Stimulated activated CD8-positive, alpha-beta memory T cell treated with anti-CD3 and anti-CD28 coated beads, Interleukin-12 subunit alpha, Interleukin-12 subunit beta, amount 100 ng/mL, for 24 hours (primary cell): ENCODE results near the gene KCNC1.

Experiments used
- DNase-seq: peaks from one replicate; pipeline ENCODE4 v3.0.0-alpha.2; 2020; ENCODE audit errors: extremely low read depth

KCNC1 gene

DNA sequence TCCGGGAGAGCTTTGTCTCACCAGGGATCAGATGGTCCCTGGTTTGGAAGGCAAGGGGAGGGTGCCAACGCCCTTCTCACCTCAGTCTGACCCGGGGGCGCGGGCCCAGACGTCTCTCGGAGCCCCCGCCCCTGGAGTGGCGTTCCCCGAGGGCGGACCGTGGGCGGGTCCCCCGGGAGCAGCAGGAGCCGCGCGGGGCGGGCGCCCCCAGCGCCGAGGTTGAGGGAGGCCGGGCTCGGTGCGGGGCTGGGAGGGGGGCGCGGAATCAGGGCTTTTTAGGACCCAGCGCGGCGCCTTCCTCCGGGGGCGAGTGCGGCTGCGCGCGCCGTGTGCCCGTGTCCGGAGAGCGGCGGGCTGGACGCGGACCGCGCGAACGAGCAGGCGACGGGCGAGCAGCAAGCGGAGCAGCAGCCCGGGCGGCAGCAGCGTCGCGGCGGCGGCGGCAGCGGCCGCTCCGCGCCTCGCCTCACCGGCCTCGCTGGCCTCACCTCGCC lies at the start of gene KCNC1:
KCNC1 (plus strand) TSS at position 364 of the 494 bp plus-strand sequence. CDS start 1,222 bp downstream, outside the sequence.
- no peak for DNase-seq

DNA sequence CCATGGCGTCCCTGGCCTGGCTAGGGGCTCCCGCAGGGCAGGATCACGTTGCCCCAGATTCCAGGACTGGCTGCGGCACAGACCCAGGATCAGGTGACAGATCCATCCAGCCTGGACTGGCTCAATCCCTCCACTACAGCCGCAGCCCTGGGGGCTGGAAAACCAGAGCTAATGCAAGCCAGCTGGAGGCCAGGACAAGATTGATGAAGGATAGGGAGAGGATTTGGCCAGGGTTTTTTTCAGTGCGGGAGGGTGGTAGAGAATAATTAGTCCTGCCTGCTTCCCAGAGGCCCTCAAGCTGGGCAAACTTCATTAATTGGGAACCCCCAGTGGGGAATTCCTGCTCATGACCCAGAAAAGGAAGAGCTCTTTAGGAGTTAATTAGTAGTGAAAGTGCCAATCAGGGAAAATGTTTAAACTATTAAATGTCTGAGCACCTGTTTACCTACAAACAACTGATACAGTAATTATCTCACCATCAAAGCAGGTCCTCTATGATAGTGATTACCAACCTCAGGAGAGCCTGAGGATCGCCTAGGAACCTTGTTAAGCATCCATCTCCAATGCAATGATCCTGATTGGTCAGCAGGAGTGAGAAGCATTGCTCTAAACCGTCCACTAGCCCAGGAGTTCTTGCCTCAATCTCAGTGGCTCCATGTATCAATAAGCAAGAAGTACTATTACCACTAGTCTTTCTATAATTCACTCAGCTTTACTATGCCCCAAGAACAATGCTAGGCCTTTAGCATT lies 48.2 kb upstream of the KCNC1 start:
- no peak for DNase-seq

DNA sequence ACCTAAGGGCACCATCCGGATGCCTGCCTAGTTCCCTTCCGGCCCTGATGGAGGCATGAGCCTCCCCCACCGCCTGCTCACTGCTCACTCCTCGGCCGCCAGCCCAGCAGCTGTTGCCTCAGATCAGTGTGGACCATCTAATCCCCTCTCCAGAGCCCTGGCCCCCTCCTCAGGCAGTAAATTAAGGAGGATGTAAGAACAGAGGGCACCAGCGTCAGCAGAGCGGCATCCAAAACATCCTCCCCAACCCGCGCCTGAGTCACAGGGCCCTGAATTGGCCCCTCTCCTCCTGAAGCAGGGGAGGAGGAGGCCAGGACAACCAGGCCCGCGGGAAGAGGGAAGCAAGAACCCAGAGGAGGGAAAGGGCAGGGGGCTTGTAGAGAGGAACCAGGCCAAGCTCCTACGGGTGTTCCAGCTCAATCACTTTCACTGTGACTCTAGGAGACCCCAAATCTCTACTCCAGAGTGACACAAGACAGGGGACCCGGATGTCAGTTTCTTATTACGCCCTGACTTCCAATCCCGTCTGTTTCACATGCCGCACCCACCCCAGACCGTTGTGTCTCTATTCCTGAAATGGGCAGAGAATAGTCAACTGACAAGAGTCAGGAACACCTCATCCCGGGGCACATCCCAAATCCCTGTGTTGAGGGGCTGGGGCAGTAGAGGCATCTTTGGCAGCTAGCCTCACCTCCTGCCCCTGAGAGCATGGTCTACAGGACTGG lies 46.5 kb upstream of the KCNC1 start:
- no peak for DNase-seq

DNA sequence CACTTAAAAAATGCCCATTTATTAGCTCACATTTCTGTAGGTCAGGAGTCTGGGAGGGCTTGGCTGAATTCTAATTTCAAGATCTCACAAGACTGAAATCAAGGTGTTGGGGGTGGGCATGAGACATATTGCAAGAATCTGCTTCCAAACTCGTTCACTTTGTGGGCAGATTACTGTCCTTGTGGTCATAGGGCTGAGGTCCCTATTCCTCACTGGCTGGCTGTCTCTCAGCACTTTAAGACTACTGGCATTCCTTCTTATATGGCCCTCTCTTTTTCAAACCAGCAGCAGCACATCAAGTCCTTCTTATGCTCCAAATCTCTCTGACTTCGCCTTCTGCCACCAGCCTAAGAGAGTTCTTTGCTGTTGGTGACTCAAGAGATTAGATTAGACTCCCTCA lies 43.0 kb upstream of the KCNC1 start:
- DNase-seq, result no peak

DNA sequence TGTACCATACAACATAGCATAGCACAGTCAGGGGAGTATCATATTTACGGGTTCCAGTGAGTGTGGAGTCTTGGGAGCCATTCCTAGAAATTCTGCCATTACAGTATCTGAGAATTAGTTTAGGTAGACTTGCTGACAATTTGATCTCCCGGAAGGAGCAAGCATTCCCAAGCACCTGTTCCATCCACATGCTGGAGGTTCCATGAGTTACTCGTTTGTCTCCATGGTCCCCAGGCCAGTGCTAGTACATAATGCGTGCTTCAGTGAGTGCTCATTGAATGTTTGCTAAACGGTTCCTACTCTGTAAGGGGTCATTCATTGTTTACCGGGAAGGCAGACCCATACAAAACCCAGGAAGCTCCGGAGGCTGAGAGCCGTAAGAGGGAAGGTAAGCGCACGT lies 42.6 kb upstream of the KCNC1 start:
- no peak for DNase-seq

GRCh38 chr11:17692931-17693330 lies 41.6 kb upstream of the KCNC1 start:
- no peak for DNase-seq

- DNase-seq, result no peak
These were observed 41.0 kb upstream of the KCNC1 start for GRCh38 chr11:17693531-17693930.

DNA sequence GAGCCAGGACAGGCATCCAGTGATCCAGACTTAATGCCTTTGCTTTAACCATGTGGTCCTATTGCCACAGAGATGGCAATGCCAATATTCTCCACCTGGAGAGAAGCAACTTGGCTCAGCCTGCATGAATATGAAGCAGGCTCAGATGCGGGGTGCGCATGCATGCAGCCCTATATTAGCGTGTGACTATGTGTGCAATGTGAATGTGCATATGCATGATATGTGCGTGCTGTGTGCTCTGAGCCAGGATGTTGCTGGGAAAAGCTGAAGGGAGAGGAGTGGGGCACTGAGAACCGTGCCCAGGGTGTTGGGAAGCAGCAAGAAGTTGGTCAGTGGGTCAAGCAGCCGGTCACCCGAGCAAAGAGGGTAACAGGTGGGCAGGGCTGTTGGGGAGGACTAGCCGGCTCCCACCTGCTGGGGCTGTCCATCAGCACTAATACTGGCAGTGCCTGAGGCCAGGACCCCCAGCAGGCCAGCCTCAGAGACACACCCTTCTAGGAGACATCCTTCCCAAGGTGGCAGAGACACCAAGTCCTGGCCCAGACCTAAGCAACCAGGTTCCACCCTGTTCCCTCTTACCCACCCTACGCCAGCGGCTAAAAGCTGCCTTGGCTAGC lies 40.0 kb upstream of the KCNC1 start:
- DNase-seq, result no peak

GRCh38 chr11:17695454-17696441 lies 38.8 kb upstream of the KCNC1 start:
- DNase-seq, result no peak

DNA sequence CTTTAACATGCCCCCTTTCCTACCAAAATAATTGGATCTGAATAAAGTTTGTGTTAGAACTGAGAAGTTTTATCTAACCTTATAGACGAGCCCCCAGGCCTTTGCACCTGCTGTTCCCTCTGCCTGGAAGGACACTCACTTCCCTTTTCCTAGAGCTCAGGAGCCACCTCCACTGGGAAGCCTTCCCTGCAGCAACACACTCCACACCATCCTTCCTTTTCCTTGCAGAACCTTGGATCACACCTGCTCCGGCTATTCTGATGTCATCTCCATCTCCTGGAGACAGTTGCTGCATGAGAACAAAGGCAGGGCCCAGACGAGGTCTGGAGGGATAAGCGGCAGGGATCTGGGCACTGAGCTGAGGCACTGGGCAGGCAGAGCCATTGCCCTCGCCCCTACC lies 37.8 kb upstream of the KCNC1 start:
- DNase-seq, result no peak

- no peak for DNase-seq
These were observed 37.2 kb upstream of the KCNC1 start for GRCh38 chr11:17697175-17697949.

- DNase-seq, result no peak
These were observed 35.1 kb upstream of the KCNC1 start for GRCh38 chr11:17699147-17700114.

DNA sequence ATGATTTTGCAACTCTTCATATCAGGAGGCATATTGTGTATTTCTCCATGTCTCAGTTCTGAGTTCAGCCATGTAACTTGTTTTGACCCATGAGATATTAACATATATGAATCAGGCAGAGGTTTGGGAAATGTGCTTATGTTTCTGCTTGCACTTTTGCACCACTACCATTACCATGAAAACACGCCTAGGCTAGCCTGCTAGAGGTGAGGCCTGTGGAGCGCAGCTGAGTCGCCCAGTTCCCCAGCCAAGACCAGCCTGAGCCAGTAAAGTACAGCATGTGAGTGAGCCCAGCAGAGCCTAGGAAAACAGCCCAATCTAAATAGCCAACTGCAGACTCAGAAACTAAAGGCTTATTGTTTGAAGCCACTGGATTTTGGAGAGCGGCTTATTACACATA lies 33.6 kb upstream of the KCNC1 start:
- DNase-seq, result no peak

- no peak for DNase-seq
These were observed 31.7 kb upstream of the KCNC1 start for GRCh38 chr11:17702876-17703275.

DNA sequence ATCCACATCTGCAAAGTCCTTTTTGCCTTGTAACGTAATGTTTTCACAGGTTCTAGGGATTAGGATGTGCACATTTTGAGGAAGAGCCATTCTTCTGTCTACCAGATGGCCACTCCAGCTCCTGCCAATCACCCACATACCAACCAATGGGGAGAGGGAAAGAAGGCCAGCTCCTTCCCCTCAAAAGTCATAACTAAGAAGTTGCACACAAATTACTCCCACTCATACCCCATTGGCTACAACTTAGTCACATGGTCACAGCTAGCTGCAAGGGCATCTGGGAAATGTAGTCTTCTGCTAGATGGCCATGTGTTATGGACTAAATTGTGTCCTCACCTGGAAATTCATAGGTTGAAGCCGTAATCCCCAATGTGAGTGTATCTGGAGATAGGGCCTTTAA lies 30.6 kb upstream of the KCNC1 start:
- DNase-seq, result no peak

- DNase-seq, result no peak
These were observed 26.8 kb upstream of the KCNC1 start for GRCh38 chr11:17707830-17708229.

GRCh38 chr11:17711836-17712235 lies 22.7 kb upstream of the KCNC1 start:
- no peak for DNase-seq

DNA sequence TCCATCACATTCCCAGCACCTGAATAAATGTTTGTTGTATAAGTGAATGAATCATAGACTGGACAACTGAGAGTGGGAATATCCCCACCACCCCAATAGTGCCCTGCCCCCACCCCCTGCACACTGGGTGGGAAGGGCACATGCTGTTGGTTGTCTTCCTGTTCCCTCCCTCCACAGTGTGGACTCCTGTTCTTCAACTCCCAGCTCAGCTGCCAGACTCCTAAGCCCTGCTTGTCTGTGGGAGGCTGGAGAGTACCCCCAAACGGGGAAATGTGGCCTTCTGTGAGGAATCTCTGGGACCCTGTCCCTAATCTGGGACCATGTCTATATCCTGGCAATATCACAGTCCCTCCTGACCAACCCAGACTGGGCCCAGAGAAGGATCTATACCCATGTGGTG lies 20.7 kb upstream of the KCNC1 start:
- DNase-seq, result no peak

- DNase-seq, result no peak
These were observed 20.2 kb upstream of the KCNC1 start for GRCh38 chr11:17714356-17714854.
